Calu3 (cell line): ENCODE data around the gene LYSMD4. TPM values are rescaled to one million over a fixed set of nuclear protein-coding genes. Genes with fewer than 3 reads are reported as not detected.

Experiments
- BruUV-seq: library from RNA; stranded (reverse); fragments of 400-500 nt; replicated peaks from 2 replicates; lab custom pipeline; 2021; lab: Mats Ljungman, UMichigan
- CTCF ChIA-PET: fragments of 300-600 bp; sonication (Branson Sonifier 250); formaldehyde crosslinking; loops from one replicate; lab custom pipeline; 2022; ENCODE audit warnings: antibody characterized with exemption; lab: Charles Lee
- DNase-seq: peaks from one replicate; pipeline ENCODE4 v3.0.0; 2022
- H3K27ac Mint-ChIP-seq: one replicate; pipeline ENCODE4 v1.8.0; 2022; ENCODE audit warnings: mixed read lengths; ENCODE audit not compliant: unreplicated experiment
- H3K27me3 Mint-ChIP-seq: one replicate; pipeline ENCODE4 v1.8.0; 2022; ENCODE audit warnings: mixed read lengths; ENCODE audit not compliant: unreplicated experiment
- H3K36me3 Mint-ChIP-seq: one replicate; pipeline ENCODE4 v1.8.0; 2022; ENCODE audit warnings: mild to moderate bottlenecking, moderate library complexity, mixed read lengths; ENCODE audit not compliant: insufficient read depth, unreplicated experiment
- H3K4me1 Mint-ChIP-seq: one replicate; pipeline ENCODE4 v1.8.0; 2022; ENCODE audit warnings: mild to moderate bottlenecking, low read depth, mixed read lengths; ENCODE audit not compliant: unreplicated experiment
- H3K4me3 Mint-ChIP-seq: one replicate; pipeline ENCODE4 v1.8.0; 2022; ENCODE audit warnings: mild to moderate bottlenecking, low read depth, moderate library complexity, mixed read lengths; ENCODE audit not compliant: unreplicated experiment
- H3K9me3 Mint-ChIP-seq: one replicate; pipeline ENCODE4 v1.8.0; 2022; ENCODE audit warnings: low read depth, mixed read lengths; ENCODE audit not compliant: unreplicated experiment
- intact Hi-C: fragments of 100-400 bp; cut with micrococcal nuclease; formaldehyde crosslinking; loops from one replicate; pipeline ENCODE4 v1.10.0; 2022; ENCODE audit not compliant: unreplicated experiment
- total RNA-seq: library from RNA; stranded (reverse); gene quantifications from 2 replicates; pipeline ENCODE4 v1.2.3, GENCODE V29; 2022
- TF ChIP-seq, protein P1 (sequence below): fragments of 200-600 bp; IDR thresholded peaks from one replicate; pipeline ENCODE4 v1.8.0; 2022; ENCODE audit warnings: antibody characterized with exemption; ENCODE audit not compliant: unreplicated experiment

The LYSMD4 gene
- total RNA-seq, 1 experiment from 2014 or later, result 6.6 TPM

DNA sequence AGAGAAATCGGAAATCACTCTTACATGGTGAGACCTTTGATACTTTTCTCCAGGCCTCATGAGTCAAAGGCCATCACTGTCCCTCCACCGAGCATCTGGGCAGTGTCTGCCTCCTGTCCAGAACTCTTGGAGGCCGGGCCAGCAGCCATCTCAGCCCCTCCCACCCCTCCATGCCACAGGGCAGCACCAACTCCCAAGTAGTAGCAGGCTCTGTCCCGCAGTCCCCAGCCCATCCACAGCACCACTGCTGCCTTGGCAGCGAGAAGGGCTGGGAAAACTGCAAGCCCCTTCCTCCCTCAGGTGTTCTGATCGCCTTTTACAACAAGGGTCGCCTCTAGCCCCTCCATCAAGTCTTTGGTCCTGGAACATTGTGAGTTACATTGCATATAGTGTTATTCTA is 5.5 kb downstream of the LYSMD4 start:
- Mint-ChIP-seq H3K27me3 (no peaks in the 10 kb centered on the region), H3K27ac (no peak overlapping the region), H3K4me1 (peaks cover 7% of the 10 kb centered on the region), H3K4me3 (no peak overlapping the region), H3K36me3 (peaks cover 6% of the 10 kb centered on the region), H3K9me3 (no peaks in the 10 kb centered on the region)
- CTCF ChIA-PET, result no interaction called here
- no TSS peak for BruUV-seq
- no peak for DNase-seq
- intact Hi-C loops, result no loop called here
- TF ChIP-seq, protein P1, sequence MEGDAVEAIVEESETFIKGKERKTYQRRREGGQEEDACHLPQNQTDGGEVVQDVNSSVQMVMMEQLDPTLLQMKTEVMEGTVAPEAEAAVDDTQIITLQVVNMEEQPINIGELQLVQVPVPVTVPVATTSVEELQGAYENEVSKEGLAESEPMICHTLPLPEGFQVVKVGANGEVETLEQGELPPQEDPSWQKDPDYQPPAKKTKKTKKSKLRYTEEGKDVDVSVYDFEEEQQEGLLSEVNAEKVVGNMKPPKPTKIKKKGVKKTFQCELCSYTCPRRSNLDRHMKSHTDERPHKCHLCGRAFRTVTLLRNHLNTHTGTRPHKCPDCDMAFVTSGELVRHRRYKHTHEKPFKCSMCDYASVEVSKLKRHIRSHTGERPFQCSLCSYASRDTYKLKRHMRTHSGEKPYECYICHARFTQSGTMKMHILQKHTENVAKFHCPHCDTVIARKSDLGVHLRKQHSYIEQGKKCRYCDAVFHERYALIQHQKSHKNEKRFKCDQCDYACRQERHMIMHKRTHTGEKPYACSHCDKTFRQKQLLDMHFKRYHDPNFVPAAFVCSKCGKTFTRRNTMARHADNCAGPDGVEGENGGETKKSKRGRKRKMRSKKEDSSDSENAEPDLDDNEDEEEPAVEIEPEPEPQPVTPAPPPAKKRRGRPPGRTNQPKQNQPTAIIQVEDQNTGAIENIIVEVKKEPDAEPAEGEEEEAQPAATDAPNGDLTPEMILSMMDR, result no peak

DNA sequence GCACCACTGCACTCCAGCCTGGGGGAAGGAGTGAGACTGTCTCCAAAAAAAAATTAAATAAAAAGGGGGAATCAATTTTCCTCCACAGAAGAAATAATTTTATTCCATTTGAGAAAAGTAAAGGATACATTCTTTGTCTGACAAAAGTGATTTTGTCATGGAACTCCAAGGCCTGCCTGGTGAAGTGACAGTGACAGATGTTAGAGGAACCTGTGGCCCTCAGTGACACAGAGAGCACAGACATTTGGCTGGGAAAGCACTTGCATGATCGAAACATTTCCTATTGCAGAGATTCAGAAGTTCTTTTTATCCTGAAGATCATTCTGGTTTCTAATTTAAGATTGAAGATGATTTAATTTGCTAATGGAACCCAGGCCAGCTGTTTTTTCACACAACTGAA is 5.9 kb downstream of the LYSMD4 start:
- H3K36me3 Mint-ChIP-seq, result peaks cover 3% of the 10 kb centered on the region
- H3K9me3 Mint-ChIP-seq, result no peaks in the 10 kb centered on the region
- intact Hi-C loops, result no loop called here
- BruUV-seq, result no TSS peak
- TF ChIP-seq, protein P1, result no peak
- H3K27ac Mint-ChIP-seq, result no peak overlapping the region
- CTCF ChIA-PET, result no interaction called here
- H3K27me3 Mint-ChIP-seq, result no peaks in the 10 kb centered on the region
- no peak overlapping the region for H3K4me3 Mint-ChIP-seq
- peaks cover 5% of the 10 kb centered on the region for H3K4me1 Mint-ChIP-seq
- DNase-seq, result no peak

DNA sequence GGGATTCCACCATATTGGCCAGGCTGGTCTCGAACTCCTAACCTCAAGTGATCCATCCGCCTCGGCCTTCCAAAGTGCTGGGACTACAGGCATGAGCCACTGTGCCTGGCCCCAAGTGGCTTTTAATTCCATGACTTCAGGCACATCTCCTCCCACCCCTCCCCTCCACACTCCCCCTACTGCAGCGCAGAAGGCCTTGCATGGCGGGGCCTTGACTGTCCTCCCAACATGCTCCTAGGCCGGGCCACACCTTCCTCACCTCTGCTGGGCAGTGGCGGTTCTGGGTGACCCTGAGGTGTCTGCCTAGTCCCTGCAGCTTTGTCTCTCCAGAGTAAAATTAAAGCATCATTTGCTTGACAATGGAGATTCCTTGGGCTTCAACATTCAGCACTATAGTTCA is 6.9 kb downstream of the LYSMD4 start:
- Mint-ChIP-seq H3K27me3 (no peaks in the 10 kb centered on the region), H3K9me3 (no peaks in the 10 kb centered on the region), H3K36me3 (no peaks in the 10 kb centered on the region), H3K27ac (no peak overlapping the region), H3K4me1 (no peaks in the 10 kb centered on the region), H3K4me3 (no peak overlapping the region)
- DNase-seq, result no peak
- TF ChIP-seq, protein P1, result no peak
- BruUV-seq, result no TSS peak
- CTCF ChIA-PET, result no interaction called here
- intact Hi-C loops, result no loop called here

DNA sequence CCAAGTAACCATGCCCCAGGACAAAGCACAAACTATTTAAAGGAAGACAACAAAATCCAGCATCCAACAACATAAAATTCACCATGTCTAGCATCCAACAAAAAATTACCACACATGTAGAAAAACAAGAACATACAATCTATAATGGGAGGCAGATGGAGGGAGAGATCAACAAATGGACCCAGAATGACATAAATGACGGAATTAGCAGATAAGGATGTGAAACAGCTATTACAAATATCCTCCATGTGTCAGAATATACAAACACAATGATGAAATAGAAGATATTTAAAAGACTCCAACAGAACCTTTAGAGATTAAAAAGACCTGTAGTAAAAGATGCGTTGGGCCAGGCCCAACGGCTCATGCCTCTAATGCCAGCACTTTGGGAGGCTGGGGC is 10.8 kb downstream of the LYSMD4 start:
- no peaks in the 10 kb centered on the region for H3K4me1 Mint-ChIP-seq
- H3K27ac Mint-ChIP-seq, result no peak overlapping the region
- no peak for DNase-seq
- H3K4me3 Mint-ChIP-seq, result no peak overlapping the region
- H3K27me3 Mint-ChIP-seq, result no peaks in the 10 kb centered on the region
- intact Hi-C loops, result no loop called here
- CTCF ChIA-PET, result no interaction called here
- no TSS peak for BruUV-seq
- TF ChIP-seq, protein P1, result no peak
- H3K9me3 Mint-ChIP-seq, result no peaks in the 10 kb centered on the region
- no peaks in the 10 kb centered on the region for H3K36me3 Mint-ChIP-seq
